GM19023 (cell line): ENCODE data around the gene MRPL52.
A peak's percentile ranks its signal among the peaks of the same experiment; 100 is the strongest.
"Not testable (repeated sequence)": the region's sequence is repeated elsewhere in the genome, so short reads cannot be mapped to it uniquely, and the experiment has no call there.

Experiments
- ATAC-seq: cut with Tn5 transposase; IDR thresholded peaks from one replicate; pipeline ENCODE4 v1.9.1; 2021; ENCODE audit warnings: mild to moderate bottlenecking, moderate library complexity; ENCODE audit not compliant: unreplicated experiment

MRPL52 gene

DNA sequence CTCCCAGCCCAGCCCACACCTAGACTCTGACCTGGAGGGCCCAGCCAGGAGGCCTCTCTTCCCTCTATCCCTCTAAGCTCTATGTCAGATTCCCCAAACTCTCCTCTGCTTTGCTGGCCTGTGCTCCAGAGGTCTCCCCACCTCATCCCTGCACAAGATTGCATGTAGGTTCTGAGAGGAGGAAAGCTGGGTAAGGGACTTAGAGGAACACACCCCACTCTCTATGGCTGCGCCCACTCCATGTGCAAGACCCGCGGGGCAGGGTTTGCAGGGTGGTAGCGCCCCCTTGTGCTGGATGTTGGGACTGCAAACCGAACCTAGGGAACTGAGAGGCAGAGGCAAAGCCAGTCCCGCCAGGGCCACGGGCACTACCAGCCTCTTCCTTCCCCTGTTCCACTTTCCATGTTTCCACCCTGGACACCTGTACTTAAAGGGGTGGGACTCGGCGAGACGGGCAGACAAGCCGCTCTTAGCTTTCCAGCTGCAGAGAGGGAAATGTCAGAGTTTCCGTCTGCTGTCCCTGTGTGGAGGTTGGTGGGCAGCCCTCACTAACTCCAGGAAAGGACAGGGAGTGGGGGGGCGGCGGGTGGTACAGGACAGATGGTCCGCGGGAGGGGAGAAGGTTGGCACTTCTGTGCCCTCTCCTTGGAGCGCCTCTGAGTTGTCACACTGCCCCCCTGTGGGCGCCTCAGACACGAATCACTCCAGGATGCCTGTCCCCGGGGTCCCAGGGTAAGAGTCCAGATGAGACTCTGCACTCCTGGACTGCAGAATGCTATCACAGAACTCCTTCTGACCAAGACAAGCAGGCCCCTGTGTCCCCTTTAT lies 23.5 kb downstream of the MRPL52 start:
- ATAC-seq = peak; percentile 69

DNA sequence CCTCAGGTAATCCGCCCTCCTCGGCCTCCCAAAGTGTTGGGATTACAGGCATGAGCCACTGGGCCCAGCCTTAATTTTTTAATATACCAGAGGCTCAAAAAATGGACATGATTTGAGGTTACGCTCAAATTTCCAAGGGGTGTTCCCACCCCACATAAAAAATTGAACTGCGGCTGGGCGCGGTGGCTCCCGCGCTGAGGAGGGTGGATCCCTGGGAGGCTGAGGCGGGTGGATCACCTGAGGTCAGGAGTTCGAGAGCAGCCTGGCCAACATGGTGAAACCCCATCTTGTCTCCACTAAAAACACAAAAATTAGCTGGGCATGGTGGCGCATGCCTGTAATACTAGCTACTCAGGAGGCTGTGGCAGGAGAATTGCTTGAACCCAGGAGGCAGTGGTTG lies 24.6 kb downstream of the MRPL52 start:
- ATAC-seq = not testable (repeated sequence)

DNA sequence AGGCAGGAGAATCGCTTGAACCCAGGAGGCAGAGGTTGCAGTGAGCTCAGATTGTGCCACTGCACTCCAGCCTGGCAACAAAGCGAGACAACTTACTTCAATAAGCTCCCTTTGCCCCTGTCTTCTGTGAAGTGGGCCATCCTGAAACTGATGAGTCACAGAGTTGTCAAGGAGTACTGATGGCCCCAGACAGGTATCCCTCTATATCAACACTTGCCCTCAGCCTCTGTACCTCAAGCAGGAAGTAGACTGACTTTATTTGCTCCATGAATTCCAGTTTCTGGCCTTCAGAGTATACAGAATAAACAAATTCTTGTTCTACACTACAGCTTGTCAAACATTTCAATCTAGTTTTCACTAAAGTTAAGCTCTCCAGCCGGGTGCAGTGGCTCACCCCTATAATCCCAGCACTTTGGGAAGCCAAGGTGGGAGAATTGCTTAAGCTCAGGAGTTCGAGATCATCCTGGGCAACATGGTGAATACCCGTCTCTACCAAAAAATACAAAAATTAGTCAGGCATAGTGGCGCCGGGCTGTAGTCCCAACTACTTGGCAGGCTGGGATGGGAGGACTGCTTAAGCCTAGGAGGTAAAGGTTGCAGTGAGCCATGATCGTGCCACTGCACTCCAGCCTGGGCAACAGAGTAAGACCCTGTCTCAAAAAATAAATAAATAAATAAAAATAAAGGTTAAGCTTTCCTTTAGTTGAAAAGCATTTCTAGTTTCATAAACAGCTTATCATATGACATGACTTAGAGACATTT lies 25.5 kb downstream of the MRPL52 start:
- no peak for ATAC-seq

DNA sequence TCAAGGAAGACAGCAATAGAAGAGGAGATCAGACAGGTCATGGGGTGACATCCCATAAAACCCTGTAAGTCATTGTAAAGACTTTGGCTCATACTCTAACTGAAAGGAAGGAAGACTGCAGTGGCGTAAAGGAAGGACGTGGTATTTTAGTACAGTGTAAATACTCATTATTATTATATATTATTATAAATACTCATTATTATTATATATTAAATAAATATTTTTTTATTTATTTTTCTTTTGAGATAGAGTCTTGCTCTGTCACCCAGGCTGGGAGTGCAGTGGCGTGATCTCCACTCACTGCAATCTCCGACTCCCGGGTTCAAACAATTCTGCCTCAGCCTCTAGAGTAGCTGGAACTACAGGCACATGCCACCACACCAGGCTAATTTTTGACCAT lies 26.7 kb downstream of the MRPL52 start:
- ATAC-seq = no peak

DNA sequence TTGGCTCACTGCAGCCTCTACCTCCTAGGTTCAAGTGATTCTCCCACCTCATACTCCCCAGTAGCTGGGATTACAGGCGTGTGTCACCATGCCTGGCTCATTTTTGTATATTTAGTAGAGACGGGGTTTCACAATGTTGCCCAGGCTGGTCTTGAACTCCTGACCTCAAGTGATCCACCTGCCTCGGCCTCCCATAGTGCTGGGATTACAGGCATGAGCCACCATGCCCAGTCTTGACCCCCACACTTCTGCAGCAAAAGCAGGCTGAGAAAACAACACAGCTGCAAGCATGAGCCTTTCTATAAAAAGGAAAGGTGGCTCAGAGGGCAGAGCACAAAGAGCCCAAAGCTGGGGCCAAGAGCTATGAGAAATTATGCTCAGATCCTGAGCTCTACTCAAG lies 30.7 kb downstream of the MRPL52 start:
- not testable (repeated sequence) for ATAC-seq

DNA sequence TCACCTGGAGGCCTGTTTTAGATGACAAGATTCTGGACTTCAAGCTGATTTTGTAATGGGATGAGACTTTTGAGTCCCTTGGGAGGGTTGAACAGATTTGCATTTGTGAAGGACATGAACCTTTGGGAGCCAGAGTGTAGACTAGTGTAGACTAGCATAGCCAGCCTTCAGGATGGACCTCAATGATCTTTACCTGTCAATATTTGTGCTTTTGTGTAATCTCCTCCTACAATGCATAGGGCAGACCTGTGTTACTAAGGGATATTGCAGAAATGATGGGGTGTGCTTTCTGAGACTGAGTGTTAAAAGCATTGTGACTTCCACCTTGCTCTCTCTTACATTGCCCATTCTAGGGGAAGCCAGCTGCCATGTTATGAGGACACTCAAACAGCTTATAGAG lies 32.0 kb downstream of the MRPL52 start:
- no peak for ATAC-seq

DNA sequence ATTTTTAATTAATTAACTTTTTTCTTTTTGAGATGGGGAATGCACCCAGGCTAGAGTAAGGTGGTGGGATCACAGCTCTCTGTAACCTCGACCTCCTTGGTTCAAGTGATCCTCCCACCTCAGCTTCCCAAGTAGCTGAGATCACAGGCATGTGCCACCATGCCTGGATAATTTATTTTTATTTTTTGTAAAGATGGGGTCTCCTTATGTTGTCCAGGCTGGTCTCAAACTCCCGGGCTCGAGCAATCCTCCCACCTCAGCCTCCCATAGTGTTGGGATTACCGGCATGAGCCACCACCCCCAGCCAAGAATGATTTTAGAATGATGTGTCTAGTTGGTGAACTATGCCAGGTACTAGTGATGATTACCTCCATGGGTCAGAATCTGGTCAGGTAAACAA lies 35.3 kb downstream of the MRPL52 start:
- no peak for ATAC-seq

DNA sequence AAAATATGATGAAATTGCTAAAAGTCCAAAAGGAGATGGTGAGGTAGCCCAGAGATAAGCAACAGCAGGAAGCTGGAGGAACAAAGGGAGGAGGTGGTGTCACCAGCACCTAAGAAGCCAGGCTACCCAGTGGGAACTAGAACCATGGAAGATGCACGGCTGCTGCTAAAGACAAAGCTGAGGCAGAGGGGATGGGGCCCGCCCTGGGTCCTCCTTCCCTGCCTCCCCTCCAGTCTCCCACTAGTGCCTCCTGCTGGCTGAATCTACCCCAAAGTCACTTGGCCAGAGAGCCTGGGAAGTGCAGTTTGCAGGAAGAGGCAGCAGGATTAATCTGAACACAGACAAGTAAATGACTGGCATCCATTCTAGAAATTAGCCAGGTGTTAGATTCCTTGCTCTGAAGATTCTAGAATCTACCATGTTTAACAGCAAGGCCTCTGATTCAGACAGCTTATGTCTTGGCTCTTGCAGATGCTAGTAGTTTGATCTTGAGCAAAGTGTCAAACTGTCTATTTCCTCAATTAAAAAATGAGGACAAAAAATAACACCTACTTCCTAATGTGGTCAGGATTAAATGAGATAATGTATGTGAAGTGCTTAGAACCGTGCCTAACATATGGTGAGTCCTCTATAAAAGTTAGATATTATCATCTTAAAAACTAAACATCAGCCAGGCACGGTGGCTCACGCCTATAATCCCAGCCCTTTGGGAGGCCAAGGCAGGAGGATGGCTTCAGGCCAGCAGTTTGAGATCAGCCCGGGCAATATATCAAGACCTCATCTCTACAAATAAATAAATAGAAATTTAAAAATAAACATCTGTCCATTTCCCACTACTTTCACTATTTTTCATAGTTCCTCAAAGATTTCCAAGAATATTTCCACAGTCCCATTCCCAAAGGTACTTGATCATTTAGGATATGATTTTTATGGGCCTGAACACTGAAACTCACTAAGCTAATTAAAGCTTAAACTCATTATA lies 36.0 kb downstream of the MRPL52 start:
- ATAC-seq = no peak

DNA sequence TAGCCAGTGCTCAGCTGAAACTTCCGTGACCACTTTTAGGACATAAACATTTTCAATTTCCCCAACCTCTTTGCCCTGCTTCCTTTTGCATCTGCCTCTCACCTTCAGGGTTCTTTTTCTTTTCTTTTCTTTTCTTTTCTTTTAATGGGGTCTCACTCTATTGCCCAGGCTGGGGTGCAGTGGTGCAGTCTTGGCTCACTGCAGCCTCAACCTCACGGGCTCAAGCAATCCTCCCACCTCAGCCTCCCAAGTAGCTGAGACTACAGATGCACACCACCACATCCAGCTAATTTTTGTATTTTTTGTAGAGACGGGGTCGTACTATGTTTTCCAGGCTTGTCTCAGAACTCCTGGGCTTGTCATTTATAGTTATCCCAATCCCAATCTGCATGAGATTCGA lies 37.2 kb downstream of the MRPL52 start:
- ATAC-seq = no peak

DNA sequence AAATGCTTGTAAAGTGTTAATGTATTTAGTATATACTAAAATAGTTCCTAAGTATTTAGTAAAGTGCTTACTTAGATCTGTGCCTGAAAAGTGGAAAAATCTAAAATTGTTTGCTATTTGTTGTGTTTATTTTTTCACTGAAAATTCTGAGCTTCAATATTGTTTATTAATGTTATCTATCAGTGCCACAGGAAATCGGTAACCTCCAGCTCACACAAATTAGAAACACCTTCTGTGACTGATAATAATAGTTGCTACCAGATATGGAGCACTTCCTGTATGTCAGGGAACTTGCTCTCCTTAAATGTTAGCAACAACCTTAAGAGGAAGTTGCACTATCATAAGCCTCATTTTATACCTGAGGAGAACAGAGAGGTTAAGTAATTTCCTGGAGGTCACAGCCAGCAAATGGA lies 41.1 kb downstream of the MRPL52 start:
- ATAC-seq = peak; percentile 20

DNA sequence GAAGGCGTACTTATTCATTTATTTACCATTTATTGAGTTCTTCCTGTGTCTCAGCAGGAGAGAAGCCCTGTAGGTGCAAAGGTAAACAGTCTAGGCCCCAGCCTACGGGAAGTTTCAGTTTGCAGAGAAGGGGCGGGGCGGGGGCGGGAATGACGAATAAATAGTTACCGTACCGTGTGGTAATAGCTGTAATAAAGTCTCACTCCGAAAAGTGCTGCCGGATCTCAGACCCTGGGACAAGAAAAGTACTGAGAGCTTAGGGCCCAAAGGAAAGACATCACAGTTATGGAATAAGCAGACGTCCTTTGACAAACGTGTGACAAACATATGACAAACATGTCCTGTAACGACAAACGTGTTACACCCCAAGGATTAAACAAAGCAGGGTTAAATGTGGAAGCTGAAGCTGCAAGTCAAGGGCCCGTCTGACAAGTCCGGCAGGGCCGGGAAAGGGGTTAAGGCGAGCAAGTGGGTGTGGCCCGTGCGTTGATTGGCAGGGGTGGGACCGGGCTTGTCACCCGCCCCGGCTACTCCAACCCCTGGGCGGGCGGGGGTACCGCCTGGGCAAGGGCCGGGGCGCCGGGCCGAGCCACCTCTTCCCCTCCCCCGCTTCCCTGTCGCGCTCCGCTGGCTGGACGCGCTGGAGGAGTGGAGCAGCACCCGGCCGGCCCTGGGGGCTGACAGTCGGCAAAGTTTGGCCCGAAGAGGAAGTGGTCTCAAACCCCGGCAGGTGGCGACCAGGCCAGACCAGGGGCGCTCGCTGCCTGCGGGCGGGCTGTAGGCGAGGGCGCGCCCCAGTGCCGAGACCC lies 41.7 kb downstream of the MRPL52 start, which contains the start of gene LRP10:
Gene LRP10 (plus strand): TSS at position 517 of the 809 bp plus-strand sequence. CDS start 564 bp downstream, outside the sequence.
- ATAC-seq = peak; percentile 84

DNA sequence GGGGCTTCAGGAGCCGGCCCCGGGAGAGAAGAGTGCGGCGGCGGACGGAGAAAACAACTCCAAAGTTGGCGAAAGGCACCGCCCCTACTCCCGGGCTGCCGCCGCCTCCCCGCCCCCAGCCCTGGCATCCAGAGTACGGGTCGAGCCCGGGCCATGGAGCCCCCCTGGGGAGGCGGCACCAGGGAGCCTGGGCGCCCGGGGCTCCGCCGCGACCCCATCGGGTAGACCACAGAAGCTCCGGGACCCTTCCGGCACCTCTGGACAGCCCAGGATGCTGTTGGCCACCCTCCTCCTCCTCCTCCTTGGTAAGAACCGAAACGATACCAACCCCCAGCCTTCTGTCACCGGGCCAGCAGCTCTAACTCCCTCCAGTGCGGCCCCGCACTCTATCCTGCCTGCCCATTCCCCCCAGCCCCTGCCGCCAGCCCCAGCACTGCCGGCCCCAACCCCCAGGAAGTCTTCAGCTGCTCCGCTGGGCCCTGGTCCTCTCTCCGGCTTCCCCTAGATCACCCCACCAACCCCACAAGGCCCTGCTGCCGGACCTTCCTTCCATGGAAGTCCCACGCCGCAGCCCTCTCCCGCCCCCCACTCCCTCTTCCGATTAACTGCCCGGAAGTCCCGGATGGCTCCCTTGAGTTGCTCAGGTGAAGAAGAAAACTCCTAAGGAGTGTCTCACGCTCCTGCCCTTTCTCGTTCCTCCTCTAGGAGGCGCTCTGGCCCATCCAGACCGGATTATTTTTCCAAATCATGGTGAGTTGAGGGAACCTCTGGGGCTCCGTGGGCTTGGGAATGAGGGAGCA lies 42.5 kb downstream of the MRPL52 start:
- peak; percentile 20 for ATAC-seq

DNA sequence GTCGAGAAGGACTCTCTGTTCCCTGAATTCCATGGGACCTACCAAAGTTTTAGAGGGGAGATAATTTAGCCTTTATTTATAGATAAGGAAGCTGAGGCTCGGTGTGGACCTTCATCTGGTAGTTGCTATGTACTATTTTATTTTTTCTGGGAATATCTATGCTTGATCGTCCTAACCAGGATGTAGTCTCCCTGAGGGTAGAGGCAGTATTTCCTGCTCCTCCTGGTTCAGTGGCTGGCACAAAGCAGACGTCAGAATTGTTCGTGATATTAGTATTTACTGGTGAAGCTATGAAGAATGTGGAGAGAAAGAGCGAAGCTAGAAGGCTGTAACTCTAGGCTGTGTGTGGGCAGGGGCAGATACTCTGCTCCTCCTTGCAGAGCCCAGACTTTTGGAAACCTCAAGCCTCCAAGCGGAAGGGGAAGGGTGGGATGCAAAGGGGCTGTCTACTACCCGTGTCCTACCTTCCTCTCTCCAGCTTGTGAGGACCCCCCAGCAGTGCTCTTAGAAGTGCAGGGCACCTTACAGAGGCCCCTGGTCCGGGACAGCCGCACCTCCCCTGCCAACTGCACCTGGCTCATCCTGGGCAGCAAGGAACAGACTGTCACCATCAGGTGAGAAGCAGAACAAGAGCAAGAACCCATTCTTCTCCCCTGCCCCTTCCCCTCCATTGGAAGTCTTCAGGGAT lies 43.3 kb downstream of the MRPL52 start:
- ATAC-seq = no peak

DNA sequence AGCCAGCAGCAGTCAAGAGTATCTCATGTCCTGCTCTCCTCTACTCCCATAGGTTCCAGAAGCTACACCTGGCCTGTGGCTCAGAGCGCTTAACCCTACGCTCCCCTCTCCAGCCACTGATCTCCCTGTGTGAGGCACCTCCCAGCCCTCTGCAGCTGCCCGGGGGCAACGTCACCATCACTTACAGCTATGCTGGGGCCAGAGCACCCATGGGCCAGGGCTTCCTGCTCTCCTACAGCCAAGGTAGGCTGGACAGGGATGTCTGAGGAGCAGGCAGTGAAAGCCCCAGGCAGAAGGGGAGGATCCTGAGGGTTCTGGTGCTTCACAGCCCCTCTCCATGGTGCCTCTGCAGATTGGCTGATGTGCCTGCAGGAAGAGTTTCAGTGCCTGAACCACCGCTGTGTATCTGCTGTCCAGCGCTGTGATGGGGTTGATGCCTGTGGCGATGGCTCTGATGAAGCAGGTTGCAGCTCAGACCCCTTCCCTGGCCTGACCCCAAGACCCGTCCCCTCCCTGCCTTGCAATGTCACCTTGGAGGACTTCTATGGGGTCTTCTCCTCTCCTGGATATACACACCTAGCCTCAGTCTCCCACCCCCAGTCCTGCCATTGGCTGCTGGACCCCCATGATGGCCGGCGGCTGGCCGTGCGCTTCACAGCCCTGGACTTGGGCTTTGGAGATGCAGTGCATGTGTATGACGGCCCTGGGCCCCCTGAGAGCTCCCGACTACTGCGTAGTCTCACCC lies 45.5 kb downstream of the MRPL52 start:
- no peak for ATAC-seq

DNA sequence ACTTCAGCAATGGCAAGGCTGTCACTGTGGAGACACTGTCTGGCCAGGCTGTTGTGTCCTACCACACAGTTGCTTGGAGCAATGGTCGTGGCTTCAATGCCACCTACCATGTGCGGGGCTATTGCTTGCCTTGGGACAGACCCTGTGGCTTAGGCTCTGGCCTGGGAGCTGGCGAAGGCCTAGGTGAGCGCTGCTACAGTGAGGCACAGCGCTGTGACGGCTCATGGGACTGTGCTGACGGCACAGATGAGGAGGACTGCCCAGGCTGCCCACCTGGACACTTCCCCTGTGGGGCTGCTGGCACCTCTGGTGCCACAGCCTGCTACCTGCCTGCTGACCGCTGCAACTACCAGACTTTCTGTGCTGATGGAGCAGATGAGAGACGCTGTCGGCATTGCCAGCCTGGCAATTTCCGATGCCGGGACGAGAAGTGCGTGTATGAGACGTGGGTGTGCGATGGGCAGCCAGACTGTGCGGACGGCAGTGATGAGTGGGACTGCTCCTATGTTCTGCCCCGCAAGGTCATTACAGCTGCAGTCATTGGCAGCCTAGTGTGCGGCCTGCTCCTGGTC lies 46.1 kb downstream of the MRPL52 start:
- no peak for ATAC-seq

DNA sequence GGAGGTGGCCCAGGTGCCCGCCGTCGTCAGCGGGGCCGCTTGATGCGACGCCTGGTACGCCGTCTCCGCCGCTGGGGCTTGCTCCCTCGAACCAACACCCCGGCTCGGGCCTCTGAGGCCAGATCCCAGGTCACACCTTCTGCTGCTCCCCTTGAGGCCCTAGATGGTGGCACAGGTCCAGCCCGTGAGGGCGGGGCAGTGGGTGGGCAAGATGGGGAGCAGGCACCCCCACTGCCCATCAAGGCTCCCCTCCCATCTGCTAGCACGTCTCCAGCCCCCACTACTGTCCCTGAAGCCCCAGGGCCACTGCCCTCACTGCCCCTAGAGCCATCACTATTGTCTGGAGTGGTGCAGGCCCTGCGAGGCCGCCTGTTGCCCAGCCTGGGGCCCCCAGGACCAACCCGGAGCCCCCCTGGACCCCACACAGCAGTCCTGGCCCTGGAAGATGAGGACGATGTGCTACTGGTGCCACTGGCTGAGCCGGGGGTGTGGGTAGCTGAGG lies 47.4 kb downstream of the MRPL52 start:
- no peak for ATAC-seq
